Occipital lobe (tissue), 2 donors: ENCODE measurements around the gene SLC6A20. TPM values are rescaled to one million over a fixed set of nuclear protein-coding genes. Genes with fewer than 3 reads are reported as not detected.
"Not testable (repeated sequence)": the region's sequence is repeated elsewhere in the genome, so short reads cannot be mapped to it uniquely, and the experiment has no call there.

ENCODE experiments used
- DNase-seq: peaks from one replicate; lab custom pipeline; 2025; lab: John Stamatoyannopoulos, UW
- total RNA-seq: library from RNA; depleted of rRNA; stranded (reverse); fragments of >200 nt; gene quantifications from one replicate; pipeline ENCODE4 v1.2.3, GENCODE V29; 2014

The SLC6A20 gene
- total RNA-seq, 1 donor from 2014 or later: 2.7 TPM

GRCh38 chr3:45759851-45760250 is 36.5 kb downstream of the SLC6A20 start:
- no peak for DNase-seq

GRCh38 chr3:45758871-45759270 is 37.5 kb downstream of the SLC6A20 start:
- DNase-seq: no peak

DNA sequence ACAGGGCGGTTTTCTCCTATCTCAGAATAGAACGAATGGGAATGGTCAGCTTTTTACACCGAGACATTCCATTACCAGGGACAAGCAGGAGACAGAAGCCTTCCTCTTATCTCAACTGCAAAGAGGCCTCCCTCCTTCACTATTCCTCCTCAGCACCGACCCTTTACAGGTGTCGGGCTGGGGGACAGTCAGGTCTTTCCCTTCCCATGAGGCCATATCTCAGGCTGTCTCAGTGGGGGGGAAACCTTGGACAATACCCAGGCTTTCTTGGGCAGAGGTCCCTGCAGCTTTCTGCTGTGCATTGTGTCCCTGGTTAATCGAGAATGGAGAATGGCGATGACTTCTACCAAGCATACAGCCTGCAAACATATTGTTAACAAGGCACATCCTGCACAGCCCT is 39.2 kb downstream of the SLC6A20 start:
- not testable (repeated sequence) for DNase-seq

DNA sequence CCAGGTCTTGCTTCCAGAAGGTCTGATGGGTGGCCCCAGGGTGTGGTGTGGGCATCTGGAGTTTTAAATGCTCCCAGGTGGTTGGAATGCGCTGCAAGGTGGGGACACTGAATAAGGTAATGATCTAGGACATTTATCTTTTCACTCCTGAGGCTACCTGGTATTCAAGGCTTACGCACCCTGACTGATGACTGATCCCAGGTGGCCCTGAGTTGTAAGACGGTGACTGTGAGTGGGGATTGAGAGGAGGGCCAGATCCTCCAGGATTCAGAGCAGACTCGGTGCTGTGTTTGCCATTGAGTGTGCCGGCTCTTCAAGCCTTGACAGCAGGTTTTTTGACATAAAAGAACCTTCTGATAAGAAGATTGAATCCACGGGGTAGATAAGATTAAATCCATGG is 40.3 kb downstream of the SLC6A20 start:
- DNase-seq: no peak

DNA sequence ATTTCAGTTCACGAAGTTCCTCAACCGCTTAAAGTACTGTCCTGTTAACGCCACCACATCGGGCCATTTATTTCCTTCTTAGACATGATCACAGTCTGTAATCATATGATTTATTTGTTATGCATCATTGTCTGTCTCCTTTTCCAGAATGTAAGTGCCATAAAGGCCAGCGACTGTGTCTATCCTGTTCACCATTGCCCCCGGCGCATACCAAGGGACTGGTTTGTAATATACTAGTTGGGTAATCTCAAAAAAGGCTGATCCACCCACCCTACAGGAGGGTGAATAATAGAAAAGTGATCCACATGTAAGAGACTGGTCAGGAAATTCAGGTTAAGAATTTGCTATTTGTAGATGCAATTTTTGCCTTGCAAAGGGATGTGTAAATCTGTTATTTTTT is 41.9 kb downstream of the SLC6A20 start:
- no peak for DNase-seq

DNA sequence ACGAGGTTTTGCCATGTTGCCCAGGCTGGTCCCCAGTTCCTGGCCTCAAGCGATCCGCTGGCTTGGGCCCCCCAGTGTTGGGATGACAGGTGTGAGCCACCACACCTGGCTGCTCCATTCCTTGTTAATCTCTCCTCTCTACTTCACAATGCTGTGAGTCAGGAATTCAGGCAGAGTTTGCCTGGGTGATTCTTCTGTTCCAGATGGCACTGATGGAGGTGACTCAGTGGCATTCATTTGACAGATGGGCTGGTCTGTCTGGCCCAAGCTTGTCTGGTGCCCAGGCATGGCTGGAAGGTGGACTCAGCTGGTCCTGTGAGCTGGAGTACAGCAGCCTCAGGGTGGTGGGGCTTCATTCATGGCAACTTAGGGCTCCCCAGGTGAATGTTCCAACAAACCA is 43.2 kb downstream of the SLC6A20 start:
- DNase-seq: no peak

- DNase-seq: no peak
Measured at GRCh38 chr3:45751537-45752242, 44.6 kb downstream of the SLC6A20 start.

GRCh38 chr3:45749880-45750279 is 46.5 kb downstream of the SLC6A20 start:
- no peak for DNase-seq

- not testable (repeated sequence) for DNase-seq
Measured at GRCh38 chr3:45749036-45749600, 47.2 kb downstream of the SLC6A20 start.

- DNase-seq: no peak
Measured at GRCh38 chr3:45748068-45748467, 48.3 kb downstream of the SLC6A20 start.

DNA sequence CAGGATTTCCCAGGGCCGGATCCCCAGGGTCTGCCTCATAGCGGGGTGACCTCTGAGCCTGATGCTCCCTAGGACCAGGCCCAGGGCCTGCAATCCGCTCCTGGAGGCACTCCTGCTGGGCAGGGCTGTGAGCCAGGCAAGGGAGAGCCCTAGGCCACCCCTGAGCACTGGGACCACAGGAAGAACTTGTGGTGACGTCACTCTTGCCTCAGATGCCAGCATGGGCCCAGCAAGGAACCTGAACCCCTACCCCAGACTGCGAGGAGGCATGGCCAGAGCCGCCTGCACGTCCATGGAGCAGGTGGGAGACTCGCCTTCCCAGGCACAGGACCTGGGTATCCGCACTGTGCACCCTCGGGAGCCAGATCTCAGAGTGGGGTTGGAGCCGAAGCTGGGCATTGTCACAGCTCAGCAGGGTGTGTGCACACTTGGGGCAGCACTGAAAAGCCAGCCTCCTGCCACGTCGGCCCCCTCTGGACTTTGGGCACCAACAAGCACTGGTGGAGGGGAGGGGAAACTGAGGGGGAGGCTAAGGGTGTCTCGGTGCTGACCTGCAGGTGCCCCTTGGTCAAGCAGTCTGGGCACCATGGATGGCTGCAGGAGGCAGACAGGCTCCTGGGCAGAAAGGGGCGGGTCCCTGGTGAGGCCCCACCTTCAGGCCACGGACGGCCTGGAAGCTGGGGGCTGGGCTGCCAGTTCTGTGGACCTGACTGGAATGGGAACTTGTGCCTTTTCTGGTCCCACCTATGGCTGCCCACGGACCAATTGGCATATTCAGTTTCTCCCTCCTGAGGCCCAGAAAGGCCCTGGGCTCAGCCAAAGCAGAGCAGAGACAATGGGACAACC is 49.3 kb downstream of the SLC6A20 start:
- no peak for DNase-seq

DNA sequence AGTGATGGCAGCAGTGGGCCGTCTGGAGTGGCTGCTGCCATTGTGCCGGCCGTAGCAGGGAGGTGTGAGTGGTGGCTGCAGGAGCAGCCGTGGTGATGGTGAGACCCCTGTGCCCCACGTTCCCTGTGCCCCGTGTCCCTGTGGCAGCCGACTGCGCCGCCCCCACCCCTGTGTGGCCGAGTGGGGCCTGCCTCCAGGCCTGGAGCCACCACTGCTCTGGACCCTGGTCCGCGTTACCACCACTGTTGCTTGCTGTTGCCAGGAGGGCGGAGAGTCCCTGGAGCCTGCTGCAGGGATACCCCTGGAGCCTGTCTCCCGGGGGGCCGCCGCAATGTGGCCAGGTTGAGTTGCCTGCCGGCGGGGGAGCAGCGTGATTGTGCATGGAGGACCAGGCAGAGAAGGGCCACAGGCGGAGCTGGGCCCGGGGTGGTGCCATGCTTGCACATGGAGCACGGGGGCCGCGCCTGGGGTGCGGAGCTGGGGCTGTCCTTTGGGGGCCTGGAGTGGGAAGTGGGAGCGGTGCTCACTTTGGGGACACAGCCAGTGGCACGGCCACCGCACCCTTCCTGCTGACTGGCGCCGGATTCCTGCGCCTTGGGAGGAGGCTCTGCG is 50.1 kb downstream of the SLC6A20 start:
- DNase-seq: no peak

DNA sequence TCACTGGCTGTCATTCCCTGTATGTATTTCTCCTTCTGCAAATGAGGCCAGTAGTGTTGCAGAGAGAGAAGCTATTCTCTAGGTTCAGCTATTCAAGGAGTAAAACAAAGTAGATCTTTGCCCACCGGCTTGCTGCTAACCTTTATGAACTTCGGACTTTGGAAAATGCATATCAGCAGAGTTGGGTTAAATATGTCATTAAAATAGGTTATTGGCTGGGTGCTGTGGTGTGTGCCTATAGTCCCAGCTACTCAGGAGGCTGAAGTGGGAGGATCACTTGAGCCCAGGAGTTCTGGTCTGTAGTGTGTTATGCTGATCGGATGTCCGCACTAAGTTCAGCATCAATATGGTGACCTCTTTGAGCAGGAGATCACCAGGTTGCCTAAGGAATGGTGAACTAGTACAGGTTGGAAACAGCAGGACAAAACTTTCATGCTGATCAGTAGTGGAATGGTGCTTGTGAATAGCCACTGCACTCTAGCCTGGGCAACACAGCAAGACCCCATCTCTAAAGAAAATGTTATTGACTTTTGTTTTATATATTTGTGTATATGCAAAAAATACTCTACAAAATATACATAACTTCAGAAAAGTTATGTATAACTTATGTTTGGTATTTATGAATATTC is 53.8 kb downstream of the SLC6A20 start:
- no peak for DNase-seq

GRCh38 chr3:45741742-45742460 is 54.4 kb downstream of the SLC6A20 start:
- no peak for DNase-seq

- DNase-seq: no peak
Measured at GRCh38 chr3:45741247-45741646, 55.1 kb downstream of the SLC6A20 start.

DNA sequence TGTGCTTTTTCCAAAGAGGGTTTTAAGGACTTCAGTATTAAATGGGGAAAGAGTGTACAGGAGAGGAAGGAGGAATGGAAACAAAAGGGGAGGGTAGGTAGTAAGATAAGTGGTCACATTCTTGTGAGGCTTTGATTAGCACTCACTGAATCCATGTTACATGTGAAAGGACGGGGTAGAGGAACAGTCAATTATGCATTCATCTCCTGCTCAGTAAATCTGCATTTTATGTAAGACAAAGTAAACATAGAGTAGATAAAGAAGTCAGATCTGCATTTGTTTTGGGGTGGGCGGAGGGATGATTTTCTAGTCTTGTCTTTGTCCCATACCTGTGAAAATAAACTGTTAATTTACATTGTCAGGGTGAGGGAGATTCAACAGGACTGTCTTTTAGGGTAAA is 56.3 kb downstream of the SLC6A20 start:
- DNase-seq: no peak

DNA sequence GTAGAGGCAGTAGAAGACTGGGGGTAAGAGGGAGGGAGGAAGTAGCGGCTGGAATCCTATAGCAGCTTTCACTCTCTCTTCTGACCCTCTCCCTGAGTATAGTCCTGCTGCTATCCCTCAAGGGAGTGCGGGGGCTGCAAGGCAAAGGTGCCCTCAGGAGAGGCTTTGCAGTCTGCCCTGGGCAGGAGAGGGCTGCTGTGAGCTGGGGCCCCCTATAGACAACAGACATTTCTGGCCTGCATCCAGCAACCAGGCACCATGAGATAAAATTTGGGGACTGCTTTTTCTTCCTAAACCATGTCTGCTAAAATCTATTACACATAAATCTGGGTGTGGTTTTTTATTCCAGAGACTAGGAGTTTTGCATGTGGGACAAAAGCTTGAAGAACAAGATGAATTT is 59.1 kb downstream of the SLC6A20 start:
- no peak for DNase-seq

DNA sequence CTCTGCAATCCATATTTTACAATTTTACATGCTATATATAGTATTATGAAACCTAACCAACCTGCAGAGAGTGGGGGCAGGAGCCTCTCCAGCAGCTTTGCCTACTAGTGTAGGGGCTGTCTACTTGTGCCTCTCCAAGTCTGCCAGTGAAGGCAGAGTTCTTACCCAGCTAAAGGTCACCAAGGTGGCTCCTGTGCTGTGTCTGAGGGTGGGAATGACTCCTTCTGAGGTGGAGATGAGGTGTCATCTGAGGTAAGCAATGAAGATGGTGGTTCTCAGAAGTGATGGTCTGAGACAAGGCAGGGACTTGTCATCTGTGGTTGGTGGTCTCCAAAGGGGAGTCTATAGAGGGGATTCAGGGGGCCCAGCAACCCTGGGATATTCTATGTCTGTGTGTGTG is 59.6 kb downstream of the SLC6A20 start:
- no peak for DNase-seq

GRCh38 chr3:45730409-45731154 is 65.8 kb downstream of the SLC6A20 start:
- DNase-seq: no peak

- no peak for DNase-seq
Measured at GRCh38 chr3:45729614-45730013, 66.7 kb downstream of the SLC6A20 start.
